CD14-positive monocyte (primary cell): ENCODE data around the gene MVP. TPM values are rescaled to one million over a fixed set of nuclear protein-coding genes. Genes with fewer than 3 reads are reported as not detected.

Experiments
- DNase-seq, 3 donors: peaks; one replicate each; pipeline ENCODE4 v3.0.0-alpha.2; 2011 to 2022
- H2AFZ ChIP-seq: 2 replicates; pipeline ENCODE4 v1.6.0; 2012; ENCODE audit warnings: mild to moderate bottlenecking, low read depth, low read length, inconsistent platforms; ENCODE audit not compliant: insufficient read depth, poor library complexity, severe bottlenecking
- H3K27ac ChIP-seq, 2 donors: 1 replicate in 1 of 2; 2 replicates in 1 of 2; pipeline ENCODE4 v1.5.1; 2012 to 2013; ENCODE audit warnings: low read length in 2 of 2, control low read depth in 1 of 2, inconsistent platforms in 1 of 2, low read depth in 1 of 2, mild to moderate bottlenecking in 1 of 2
- H3K27me3 ChIP-seq, 2 donors: one replicate each; pipeline versions ENCODE4 v1.6.0 to v1.6.1; 2011 to 2013; ENCODE audit warnings: low read length in 2 of 2; ENCODE audit not compliant: control insufficient read depth in 2 of 2, insufficient read depth in 2 of 2
- H3K36me3 ChIP-seq, 2 donors: replicated peaks in 1 of 2; 1 replicate in 1 of 2; 2 replicates in 1 of 2; pipeline versions ENCODE4 v1.5.1 to v1.6.1; 2012 to 2013; ENCODE audit warnings: low read length in 2 of 2, control low read depth in 1 of 2, inconsistent platforms in 1 of 2, mild to moderate bottlenecking in 1 of 2; ENCODE audit not compliant: insufficient read depth in 2 of 2, control insufficient read depth in 1 of 2
- H3K4me1 ChIP-seq, 2 donors: 1 replicate in 1 of 2; 2 replicates in 1 of 2; pipeline versions ENCODE4 v1.5.1 to v1.6.1; 2012 to 2013; ENCODE audit warnings: low read length in 2 of 2, control low read depth in 1 of 2, inconsistent platforms in 1 of 2, mild to moderate bottlenecking in 1 of 2, moderate library complexity in 1 of 2; ENCODE audit not compliant: insufficient read depth in 2 of 2, control insufficient read depth in 1 of 2
- H3K4me2 ChIP-seq: replicated peaks from 2 replicates; pipeline ENCODE3; 2012; ENCODE audit warnings: low read length, moderate library complexity, mild to moderate bottlenecking; ENCODE audit not compliant: poor library complexity, severe bottlenecking; ENCODE audit errors: extremely low read depth
- H3K4me3 ChIP-seq, 3 experiments: fragments of 200-600 bp in 1 of 3; sonication (generic) in 1 of 3; replicated peaks in 1 of 3; 1 replicate in 2 of 3; 2 replicates in 1 of 3; pipeline ENCODE4 v1.5.1; 2011 to 2013; ENCODE audit warnings: low read length in 3 of 3, mild to moderate bottlenecking in 3 of 3, control low read depth in 2 of 3, low read depth in 2 of 3, inconsistent platforms in 1 of 3, moderate library complexity in 1 of 3
- H3K79me2 ChIP-seq: 2 replicates; pipeline ENCODE4 v1.6.0; 2012; ENCODE audit warnings: mild to moderate bottlenecking, control low read depth, inconsistent platforms, low read length, moderate library complexity; ENCODE audit not compliant: insufficient read depth
- H3K9ac ChIP-seq: 2 replicates; pipeline ENCODE4 v1.6.0; 2017; ENCODE audit warnings: low read length, mild to moderate bottlenecking; ENCODE audit not compliant: insufficient read depth, poor library complexity, severe bottlenecking
- H3K9me3 ChIP-seq, 2 donors: replicated peaks in 1 of 2; 1 replicate in 1 of 2; 2 replicates in 1 of 2; pipeline versions ENCODE4 v1.5.1 to v1.6.1; 2012 to 2013; ENCODE audit warnings: low read length in 2 of 2, control low read depth in 1 of 2; ENCODE audit not compliant: control insufficient read depth in 1 of 2, insufficient read depth in 1 of 2
- H4K20me1 ChIP-seq: 2 replicates; pipeline ENCODE4 v1.6.0; 2012; ENCODE audit warnings: mild to moderate bottlenecking, low read length, control low read depth, moderate library complexity; ENCODE audit not compliant: insufficient read depth
- H3K27ac Mint-ChIP-seq, 7 donors: one replicate each; pipeline ENCODE4 v1.8.0; 2020; ENCODE audit warnings: mild to moderate bottlenecking in 7 of 7, mixed read lengths in 7 of 7, moderate library complexity in 6 of 7, inconsistent platforms in 2 of 7
- H3K27me3 Mint-ChIP-seq, 3 donors: one replicate each; pipeline ENCODE4 v1.8.0; 2021 to 2022; ENCODE audit warnings: low read depth in 3 of 3, mild to moderate bottlenecking in 3 of 3, mixed read lengths in 3 of 3, moderate library complexity in 3 of 3, inconsistent platforms in 1 of 3
- H3K36me3 Mint-ChIP-seq, 2 donors: one replicate each; pipeline ENCODE4 v1.8.0; 2020; ENCODE audit warnings: mixed read lengths in 2 of 2, inconsistent platforms in 1 of 2, mild to moderate bottlenecking in 1 of 2
- H3K4me1 Mint-ChIP-seq: one replicate; pipeline ENCODE4 v1.8.0; 2020; ENCODE audit warnings: mild to moderate bottlenecking, mixed read lengths
- H3K4me3 Mint-ChIP-seq, 2 donors: one replicate each; pipeline ENCODE4 v1.8.0; 2020; ENCODE audit warnings: mild to moderate bottlenecking in 2 of 2, mixed read lengths in 2 of 2, moderate library complexity in 1 of 2
- H3K9me3 Mint-ChIP-seq, 7 donors: one replicate each; pipeline ENCODE4 v1.8.0; 2020 to 2022; ENCODE audit warnings: mixed read lengths in 7 of 7, mild to moderate bottlenecking in 6 of 7, moderate library complexity in 6 of 7, inconsistent platforms in 2 of 7
- CTCF ChIP-seq: fragments of 200-600 bp; IDR thresholded peaks from one replicate; pipeline ENCODE4 v1.8.0; 2022; ENCODE audit warnings: antibody characterized with exemption, mild to moderate bottlenecking
- WGBS: methylation state at CpG from one replicate; pipeline ENCODE4 v1.1.5; 2013; ENCODE audit warnings: missing lambda C conversion rate; ENCODE audit not compliant: insufficient coverage; 5-methylcytosine and 5-hydroxymethylcytosine counted together
- intact Hi-C, 2 donors: fragments of 100-400 bp; cut with micrococcal nuclease; formaldehyde crosslinking; loops; one replicate each; pipeline versions ENCODE4 v1.15.0 to v1.15.1; 2023
- polyA plus RNA-seq, 3 donors: library from polyadenylated mRNA; depleted of rRNA in 1 of 3; unstranded in 2 of 3; stranded (reverse) in 1 of 3; fragments of 300-500 nt in 2 of 3; fragments of >200 nt in 1 of 3; fragmentation: Illumina TruSeq in 2 of 3; gene quantifications; 1 replicate in 2 of 3; 2 replicates in 1 of 3; pipeline ENCODE4 v1.2.3, GENCODE V29; 2012 to 2021

The MVP gene
- polyA plus RNA-seq, 3 donors = 146 to 274 (median 185) TPM

GRCh38 chr16:29878172-29878571 is 57.9 kb downstream of the MVP start:
- peak overlapping the region in 1 of 2 donors; percentile 91 for H3K4me3 Mint-ChIP-seq
- H3K9me3 ChIP-seq = peaks cover 8% of the 10 kb centered on the region in 2 donors
- TF ChIP-seq CTCF = no peak
- no peak overlapping the region for H3K27ac Mint-ChIP-seq
- peaks cover 5 to 31% of the 10 kb centered on the region in 2 donors for H3K27me3 ChIP-seq
- H3K4me2 ChIP-seq = no peak overlapping the region
- H3K4me3 ChIP-seq = no peak overlapping the region
- no peak overlapping the region for H2AFZ ChIP-seq
- DNase-seq = no peak
- intact Hi-C loops = no loop called here
- 83% methylated on average over 4 of the region's 14 CpGs for WGBS
- no peak overlapping the region for H3K9ac ChIP-seq
- no peaks in the 10 kb centered on the region for H3K79me2 ChIP-seq
- H3K9me3 Mint-ChIP-seq = peaks cover 5 to 21% (median 12%) of the 10 kb centered on the region in 7 donors
- peaks cover 0 to 5% of the 10 kb centered on the region in 2 donors for H3K36me3 Mint-ChIP-seq
- H3K27me3 Mint-ChIP-seq = peaks cover 32 to 47% (median 42%) of the 10 kb centered on the region in 3 donors
- H3K4me1 ChIP-seq = peaks cover 14 to 19% of the 10 kb centered on the region in 2 donors
- no peaks in the 10 kb centered on the region for H4K20me1 ChIP-seq
- H3K36me3 ChIP-seq = no peaks in the 10 kb centered on the region
- no peak overlapping the region for H3K27ac ChIP-seq
- peaks cover 17% of the 10 kb centered on the region for H3K4me1 Mint-ChIP-seq

- H3K9ac ChIP-seq = no peak overlapping the region
- H2AFZ ChIP-seq = no peak overlapping the region
- peaks cover 5 to 22% of the 10 kb centered on the region in 2 donors for H3K27me3 ChIP-seq
- peaks cover 8% of the 10 kb centered on the region in 2 donors for H3K9me3 ChIP-seq
- no peak overlapping the region for H3K27ac Mint-ChIP-seq
- WGBS = 100% methylated on average over 2 of the region's 3 CpGs
- no peak overlapping the region for H3K4me2 ChIP-seq
- no peak for DNase-seq
- H3K9me3 Mint-ChIP-seq = peaks cover 5 to 17% (median 11%) of the 10 kb centered on the region in 7 donors
- TF ChIP-seq CTCF = no peak
- H3K36me3 Mint-ChIP-seq = peaks cover 0 to 5% of the 10 kb centered on the region in 2 donors
- intact Hi-C loops = no loop called here
- H4K20me1 ChIP-seq = no peaks in the 10 kb centered on the region
- no peak overlapping the region for H3K4me3 Mint-ChIP-seq
- H3K79me2 ChIP-seq = no peaks in the 10 kb centered on the region
- no peak overlapping the region for H3K4me3 ChIP-seq
- peaks cover 14 to 18% of the 10 kb centered on the region in 2 donors for H3K4me1 ChIP-seq
- peaks cover 26 to 31% (median 30%) of the 10 kb centered on the region in 3 donors for H3K27me3 Mint-ChIP-seq
- peaks cover 14% of the 10 kb centered on the region for H3K4me1 Mint-ChIP-seq
- no peaks in the 10 kb centered on the region for H3K36me3 ChIP-seq
- no peak overlapping the region for H3K27ac ChIP-seq
Measured at GRCh38 chr16:29881050-29881449, 60.8 kb downstream of the MVP start.
